ENCODE measurements around the gene ELP1. TPM values are rescaled to one million over a fixed set of nuclear protein-coding genes. Genes with fewer than 3 reads are reported as not detected.

ELP1 gene
- total and polyA plus RNA-seq, 2 of the 4 experiments (the other 2 are of a cell fraction): 20.0 to 43.2 TPM

DNA sequence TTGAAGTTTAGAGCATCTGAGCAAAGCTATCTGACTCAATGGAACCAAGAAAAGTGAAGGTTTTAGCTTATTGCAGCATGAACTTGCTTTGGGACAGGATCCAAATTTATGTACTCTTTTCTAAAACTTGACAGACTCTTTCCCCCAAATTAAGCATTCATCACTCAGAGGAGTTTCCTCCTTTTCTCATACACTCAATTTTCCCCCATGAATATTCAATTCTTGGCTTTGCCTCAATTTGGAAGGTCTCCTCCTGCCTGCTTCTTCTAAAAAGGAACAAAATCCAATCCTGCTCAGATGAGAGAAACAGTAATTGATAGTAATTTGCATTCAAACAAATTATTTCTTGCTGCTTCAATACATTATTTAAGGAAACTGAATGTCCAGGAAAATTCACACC is 66.8 kb downstream of the ELP1 start:
- Histone ChIP-seq H4K5ac (ENCODE audit: low read depth, low read length) (no peak overlapping the region), H3K79me1 (ENCODE audit: low read depth in 1 of 2, low read length in 2 of 2) (no peaks in the 10 kb centered on the region), H3K14ac (replicated peaks; ENCODE audit: low read depth, low read length) (no peak overlapping the region), H3K4me1 (ENCODE audit: control insufficient read depth, insufficient read depth, low read length) (peaks cover 5% of the 10 kb centered on the region; the same call in 1 of the 2 replicates), H3K56ac (ENCODE audit: extremely low read depth, insufficient read depth, low read length) (no peak overlapping the region), H3K9ac (ENCODE audit: low read depth, low read length) (no peak overlapping the region), H2AK5ac (ENCODE audit: low read depth, low read length) (no peak overlapping the region), H3K4me2 (ENCODE audit: low read depth, low read length) (no peak overlapping the region), H4K91ac (ENCODE audit: insufficient read depth, low read depth, low read length) (no peak overlapping the region), H3K27ac (ENCODE audit: insufficient read depth, low read length) (no peak overlapping the region), H4K20me1 (ENCODE audit: insufficient read depth, low read length) (no peaks in the 10 kb centered on the region), H3K23ac (ENCODE audit: low read depth, low read length) (no peak overlapping the region), H2BK15ac (ENCODE audit: low read depth, low read length) (no peak overlapping the region), H3K9me1 (ENCODE audit: insufficient read depth, low read length) (peaks cover 6% of the 10 kb centered on the region; the same call in 1 of the 2 replicates), H2AK9ac (replicated peaks; ENCODE audit: low read depth, low read length, poor library complexity) (no peak overlapping the region), H2AFZ (replicated peaks; ENCODE audit: low read length, poor library complexity) (no peak overlapping the region), H2BK20ac (ENCODE audit: low read depth, low read length) (no peak overlapping the region), H4K8ac (ENCODE audit: low read depth in 2 of 2, low read length in 2 of 2) (no peak overlapping the region), H3K18ac (ENCODE audit: low read depth, low read length) (no peak overlapping the region), H3K27me3 (ENCODE audit: control insufficient read depth, insufficient read depth, low read length) (no peaks in the 10 kb centered on the region), H3K9me3 (ENCODE audit: control insufficient read depth, insufficient read depth, low read length) (no peaks in the 10 kb centered on the region; the same call in 1 of the 2 replicates), H2BK120ac (ENCODE audit: low read depth, low read length) (no peak overlapping the region), H3K36me3 (ENCODE audit: control insufficient read depth, insufficient read depth, low read length) (peaks cover 10% of the 10 kb centered on the region), H2BK5ac (ENCODE audit: low read depth, low read length, poor library complexity, severe bottlenecking) (no peak overlapping the region), H3K4me3 (ENCODE audit: insufficient read depth, low read depth, low read length) (no peak overlapping the region), H3K4ac (ENCODE audit: low read depth, low read length) (no peak overlapping the region)
- no TSS peak for BruUV-seq (replicated peaks)
- no peak for DNase-seq
- dilution Hi-C loops (cut with HindIII; ENCODE audit: low sequenced_read_pairs, unreplicated experiment) (no loop called here), in situ Hi-C loops (cut with MboI; ENCODE audit: low sequenced_read_pairs) (no loop called here), intact Hi-C loops (cut with micrococcal nuclease) (no loop called here)
- ChIA-PET POLR2A (ENCODE audit: unreplicated experiment) (no interaction called here), CTCF (no interaction called here)
- no peak for ATAC-seq (ENCODE audit: low read depth)
- TF ChIP-seq, protein P1, sequence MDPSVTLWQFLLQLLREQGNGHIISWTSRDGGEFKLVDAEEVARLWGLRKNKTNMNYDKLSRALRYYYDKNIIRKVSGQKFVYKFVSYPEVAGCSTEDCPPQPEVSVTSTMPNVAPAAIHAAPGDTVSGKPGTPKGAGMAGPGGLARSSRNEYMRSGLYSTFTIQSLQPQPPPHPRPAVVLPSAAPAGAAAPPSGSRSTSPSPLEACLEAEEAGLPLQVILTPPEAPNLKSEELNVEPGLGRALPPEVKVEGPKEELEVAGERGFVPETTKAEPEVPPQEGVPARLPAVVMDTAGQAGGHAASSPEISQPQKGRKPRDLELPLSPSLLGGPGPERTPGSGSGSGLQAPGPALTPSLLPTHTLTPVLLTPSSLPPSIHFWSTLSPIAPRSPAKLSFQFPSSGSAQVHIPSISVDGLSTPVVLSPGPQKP (IDR thresholded peaks at IDR 0.05; ENCODE audit: borderline replicate concordance, low read depth, low read length): no peak
- TF ChIP-seq FOS (IDR thresholded peaks at IDR 0.05; ENCODE audit: low read depth, low read length) (no peak), RAD21 (IDR thresholded peaks at IDR 0.05; ENCODE audit: low read length) (no peak), CEBPB (IDR thresholded peaks at IDR 0.05; ENCODE audit: low read depth, low read length) (no peak), MAFK (IDR thresholded peaks at IDR 0.05; ENCODE audit: low read depth, low read length) (no peak), POLR2A (IDR thresholded peaks at IDR 0.05; ENCODE audit: low read depth, low read length) (no peak), CHD1 (IDR thresholded peaks at IDR 0.05; ENCODE audit: low read depth, low read length) (no peak), MAZ (IDR thresholded peaks at IDR 0.05; ENCODE audit: borderline replicate concordance, low read depth, low read length) (no peak), SMC3 (IDR thresholded peaks at IDR 0.05; ENCODE audit: low read depth, low read length) (no peak), RFX5 (IDR thresholded peaks at IDR 0.05; ENCODE audit: low read depth, low read length) (no peak), BHLHE40 (IDR thresholded peaks at IDR 0.05; ENCODE audit: low read depth, low read length) (no peak), RCOR1 (IDR thresholded peaks at IDR 0.05; ENCODE audit: insufficient replicate concordance, low read length) (no peak), NFE2L2 (IDR thresholded peaks at IDR 0.05; ENCODE audit: low read depth, low read length) (no peak), MXI1 (IDR thresholded peaks at IDR 0.05; ENCODE audit: borderline replicate concordance, low read depth, low read length) (no peak)
- TF ChIP-seq, protein P2, sequence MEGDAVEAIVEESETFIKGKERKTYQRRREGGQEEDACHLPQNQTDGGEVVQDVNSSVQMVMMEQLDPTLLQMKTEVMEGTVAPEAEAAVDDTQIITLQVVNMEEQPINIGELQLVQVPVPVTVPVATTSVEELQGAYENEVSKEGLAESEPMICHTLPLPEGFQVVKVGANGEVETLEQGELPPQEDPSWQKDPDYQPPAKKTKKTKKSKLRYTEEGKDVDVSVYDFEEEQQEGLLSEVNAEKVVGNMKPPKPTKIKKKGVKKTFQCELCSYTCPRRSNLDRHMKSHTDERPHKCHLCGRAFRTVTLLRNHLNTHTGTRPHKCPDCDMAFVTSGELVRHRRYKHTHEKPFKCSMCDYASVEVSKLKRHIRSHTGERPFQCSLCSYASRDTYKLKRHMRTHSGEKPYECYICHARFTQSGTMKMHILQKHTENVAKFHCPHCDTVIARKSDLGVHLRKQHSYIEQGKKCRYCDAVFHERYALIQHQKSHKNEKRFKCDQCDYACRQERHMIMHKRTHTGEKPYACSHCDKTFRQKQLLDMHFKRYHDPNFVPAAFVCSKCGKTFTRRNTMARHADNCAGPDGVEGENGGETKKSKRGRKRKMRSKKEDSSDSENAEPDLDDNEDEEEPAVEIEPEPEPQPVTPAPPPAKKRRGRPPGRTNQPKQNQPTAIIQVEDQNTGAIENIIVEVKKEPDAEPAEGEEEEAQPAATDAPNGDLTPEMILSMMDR (conservative IDR thresholded peaks at IDR 0.05; ENCODE audit: low read depth, low read length): no peak
- TF ChIP-seq, protein P3, sequence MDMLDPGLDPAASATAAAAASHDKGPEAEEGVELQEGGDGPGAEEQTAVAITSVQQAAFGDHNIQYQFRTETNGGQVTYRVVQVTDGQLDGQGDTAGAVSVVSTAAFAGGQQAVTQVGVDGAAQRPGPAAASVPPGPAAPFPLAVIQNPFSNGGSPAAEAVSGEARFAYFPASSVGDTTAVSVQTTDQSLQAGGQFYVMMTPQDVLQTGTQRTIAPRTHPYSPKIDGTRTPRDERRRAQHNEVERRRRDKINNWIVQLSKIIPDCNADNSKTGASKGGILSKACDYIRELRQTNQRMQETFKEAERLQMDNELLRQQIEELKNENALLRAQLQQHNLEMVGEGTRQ (IDR thresholded peaks at IDR 0.05; ENCODE audit: low read depth, low read length): no peak
